SH-SY5Y (cell line): ENCODE data around the gene TNIK.

Experiments
- GATA2 ChIP-seq: IDR thresholded peaks from 2 replicates; pipeline ENCODE4 v1.6.1; 2011; ENCODE audit warnings: mild to moderate bottlenecking, low read depth, low read length
- GATA3 ChIP-seq: IDR thresholded peaks from 2 replicates; pipeline ENCODE4 v1.6.1; 2011; ENCODE audit warnings: low read depth, mild to moderate bottlenecking, low read length, moderate library complexity

DNA sequence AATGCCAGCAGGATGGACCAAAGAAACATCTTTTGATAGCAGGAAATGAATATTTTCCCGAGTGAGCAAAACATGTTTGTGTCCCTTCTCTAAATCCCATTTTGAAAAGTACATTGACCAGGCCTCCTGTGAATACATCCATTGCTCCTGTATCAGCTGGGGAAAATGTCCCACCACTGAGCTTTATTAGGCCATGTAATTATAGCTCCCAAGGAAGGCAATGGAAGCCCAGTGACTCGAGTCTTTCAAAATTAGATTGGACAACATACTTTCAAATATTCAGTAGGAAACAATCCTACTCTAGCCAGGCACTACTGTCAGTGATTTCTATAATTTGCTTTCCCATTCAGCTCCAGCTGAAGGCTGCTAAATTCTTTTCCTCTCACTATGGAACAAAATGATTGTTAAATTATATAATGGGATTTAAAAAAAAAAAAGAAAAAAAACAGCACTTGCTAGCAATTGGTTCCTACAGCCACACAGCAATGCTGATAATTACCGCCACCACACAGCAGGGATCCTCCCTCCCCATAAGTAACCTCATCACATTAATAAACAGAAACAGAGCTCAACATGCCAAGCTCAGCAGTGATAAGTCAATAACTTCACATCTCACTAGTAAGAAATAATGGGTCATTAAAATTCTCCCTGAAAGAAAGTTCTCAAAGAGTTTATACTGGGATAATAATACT lies 261.3 kb downstream of the TNIK start:
- TF ChIP-seq GATA2, result no peak
- TF ChIP-seq GATA3, result no peak
